Astrocyte (in vitro differentiated cells and primary cell): ENCODE measurements around the gene C22orf31.

Source experiments
- CTCF ChIP-seq: IDR thresholded peaks from 2 replicates; pipeline ENCODE4 v1.5.1; 2011; ENCODE audit warnings: low read depth, mild to moderate bottlenecking, inconsistent platforms, low read length, moderate library complexity; ENCODE audit not compliant: insufficient read depth
- EZH2 ChIP-seq: IDR thresholded peaks from 2 replicates; pipeline ENCODE4 v1.6.1; 2012; ENCODE audit warnings: mild to moderate bottlenecking, low read length, inconsistent platforms; ENCODE audit not compliant: insufficient read depth

GRCh38 chr22:29018293-29019189 lies 43.1 kb downstream of the C22orf31 start:
- TF ChIP-seq CTCF (no peak), EZH2 (no peak)
